Duodenal mucosa (tissue), 2 donors: ENCODE data around the gene TLE4.

Experiments
- H3K27ac ChIP-seq: one replicate; pipeline ENCODE4 v1.7.0; 2013; ENCODE audit warnings: low read depth, low read length
- H3K27me3 ChIP-seq, 2 donors: one replicate each; pipeline ENCODE4 v1.7.0; 2013; ENCODE audit warnings: low read length in 2 of 2, control low read depth in 1 of 2; ENCODE audit not compliant: insufficient read depth in 2 of 2, control insufficient read depth in 1 of 2
- H3K36me3 ChIP-seq, 2 donors: one replicate each; pipeline ENCODE4 v1.7.0; 2013; ENCODE audit warnings: low read length in 2 of 2, control low read depth in 1 of 2; ENCODE audit not compliant: insufficient read depth in 2 of 2, control insufficient read depth in 1 of 2
- H3K4me1 ChIP-seq, 2 donors: one replicate each; pipeline ENCODE4 v1.7.0; 2013; ENCODE audit warnings: low read length in 2 of 2, control low read depth in 1 of 2; ENCODE audit not compliant: insufficient read depth in 2 of 2, control insufficient read depth in 1 of 2
- H3K4me3 ChIP-seq, 2 donors: one replicate each; pipeline ENCODE4 v1.7.0; 2013; ENCODE audit warnings: low read length in 2 of 2, low read depth in 1 of 2
- H3K9ac ChIP-seq, 2 donors: one replicate each; pipeline ENCODE4 v1.7.0; 2013; ENCODE audit warnings: low read length in 2 of 2, low read depth in 1 of 2
- H3K9me3 ChIP-seq, 2 donors: one replicate each; pipeline ENCODE4 v1.7.0; 2013; ENCODE audit warnings: low read length in 2 of 2, control low read depth in 1 of 2; ENCODE audit not compliant: control insufficient read depth in 1 of 2

TLE4 gene

DNA sequence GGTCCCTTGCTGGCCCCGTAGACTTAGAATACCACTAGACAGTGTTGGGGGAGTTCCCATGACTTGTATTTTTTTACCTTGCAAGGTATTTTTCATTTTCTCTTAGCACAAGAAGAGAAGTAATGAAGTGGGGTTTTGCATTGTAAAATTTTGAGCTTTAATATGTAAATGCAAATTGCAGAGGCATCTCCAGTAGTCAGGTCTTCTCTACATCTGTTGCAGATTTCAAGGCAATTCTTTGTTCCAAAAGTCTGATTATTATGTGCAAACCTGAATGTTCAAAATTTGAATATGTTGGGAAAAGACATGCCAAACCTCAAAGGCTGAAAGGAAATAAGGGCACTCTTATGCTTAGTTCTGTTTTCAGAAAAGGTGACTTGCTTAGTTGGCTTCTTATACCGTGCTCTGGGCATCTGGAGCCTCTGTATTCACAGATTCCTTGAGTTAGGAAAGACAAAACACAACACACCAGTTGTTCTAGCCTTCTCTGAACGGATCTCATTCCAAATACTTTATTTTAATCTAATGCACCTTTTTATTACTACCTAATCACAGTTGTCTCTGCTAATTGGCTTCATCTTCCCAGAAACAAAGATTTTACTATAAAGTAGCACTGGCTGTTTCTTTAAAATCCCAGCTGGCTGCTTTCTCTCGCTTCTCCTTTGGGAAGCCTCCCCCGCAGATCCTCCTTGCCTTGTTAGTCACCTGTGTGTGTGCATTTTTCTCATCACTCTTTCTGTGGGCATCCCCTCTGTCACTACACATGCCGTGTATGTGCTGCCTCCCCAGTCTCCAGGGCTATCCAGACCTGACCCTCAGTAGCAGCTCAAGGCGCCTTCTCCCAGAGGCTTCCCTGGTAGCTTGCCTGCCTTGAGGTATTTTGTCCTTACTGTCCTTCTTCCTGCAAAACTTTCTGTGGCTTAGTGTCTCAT lies 138.2 kb downstream of the TLE4 start:
- Histone ChIP-seq H3K36me3 (peaks cover 13 to 50% of the 10 kb centered on the region in 2 donors), H3K9me3 (no peaks in the 10 kb centered on the region), H3K9ac (no peak overlapping the region), H3K4me1 (no peaks in the 10 kb centered on the region), H3K27ac (no peak overlapping the region), H3K4me3 (no peak overlapping the region), H3K27me3 (no peaks in the 10 kb centered on the region)

DNA sequence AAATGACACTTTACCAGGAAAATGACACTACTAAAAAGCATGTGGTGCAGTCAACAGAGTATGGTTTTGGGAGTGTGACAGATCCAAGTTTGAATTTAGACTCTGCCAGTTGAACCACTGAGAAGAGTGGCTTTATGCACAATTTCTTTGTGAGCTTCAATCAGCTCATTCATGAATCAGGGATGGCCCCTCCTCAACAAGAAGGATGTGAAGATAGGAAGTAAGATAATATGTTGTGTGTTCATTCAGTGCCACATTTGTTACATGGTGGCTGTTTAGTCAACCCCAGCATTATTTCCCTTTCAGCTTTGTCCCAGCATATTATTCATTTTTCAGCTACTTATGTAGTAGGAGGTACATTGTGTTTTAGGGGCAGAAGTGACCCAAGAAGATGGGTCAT lies 140.1 kb downstream of the TLE4 start:
- no peaks in the 10 kb centered on the region for H3K27me3 ChIP-seq
- no peak overlapping the region for H3K9ac ChIP-seq
- no peaks in the 10 kb centered on the region for H3K9me3 ChIP-seq
- H3K4me3 ChIP-seq, result no peak overlapping the region
- H3K4me1 ChIP-seq, result no peaks in the 10 kb centered on the region
- no peak overlapping the region for H3K27ac ChIP-seq
- peaks cover 19 to 47% of the 10 kb centered on the region in 2 donors for H3K36me3 ChIP-seq

- Histone ChIP-seq H3K4me3 (no peak overlapping the region), H3K27me3 (no peaks in the 10 kb centered on the region), H3K9ac (no peak overlapping the region), H3K27ac (no peak overlapping the region), H3K9me3 (no peaks in the 10 kb centered on the region), H3K36me3 (peaks cover 36 to 71% of the 10 kb centered on the region in 2 donors), H3K4me1 (no peaks in the 10 kb centered on the region)
Measured at GRCh38 chr9:79719021-79719420, 147.3 kb downstream of the TLE4 start.

DNA sequence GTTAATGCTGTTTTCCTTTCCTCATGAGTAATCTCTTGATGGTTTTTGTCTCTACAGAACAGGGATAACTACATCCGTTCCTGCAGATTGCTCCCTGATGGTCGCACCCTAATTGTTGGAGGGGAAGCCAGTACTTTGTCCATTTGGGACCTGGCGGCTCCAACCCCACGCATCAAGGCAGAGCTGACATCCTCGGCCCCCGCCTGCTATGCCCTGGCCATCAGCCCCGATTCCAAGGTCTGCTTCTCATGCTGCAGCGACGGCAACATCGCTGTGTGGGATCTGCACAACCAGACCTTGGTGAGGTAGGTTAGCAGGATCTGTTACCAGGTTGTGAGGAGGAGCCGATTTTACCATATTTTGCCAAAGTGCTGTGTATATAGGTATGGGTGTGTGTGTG lies 148.2 kb downstream of the TLE4 start:
- Histone ChIP-seq H3K4me1 (no peaks in the 10 kb centered on the region), H3K9ac (no peak overlapping the region), H3K27ac (no peak overlapping the region), H3K36me3 (peaks cover 36 to 75% of the 10 kb centered on the region in 2 donors), H3K27me3 (no peaks in the 10 kb centered on the region), H3K4me3 (no peak overlapping the region), H3K9me3 (no peaks in the 10 kb centered on the region)

DNA sequence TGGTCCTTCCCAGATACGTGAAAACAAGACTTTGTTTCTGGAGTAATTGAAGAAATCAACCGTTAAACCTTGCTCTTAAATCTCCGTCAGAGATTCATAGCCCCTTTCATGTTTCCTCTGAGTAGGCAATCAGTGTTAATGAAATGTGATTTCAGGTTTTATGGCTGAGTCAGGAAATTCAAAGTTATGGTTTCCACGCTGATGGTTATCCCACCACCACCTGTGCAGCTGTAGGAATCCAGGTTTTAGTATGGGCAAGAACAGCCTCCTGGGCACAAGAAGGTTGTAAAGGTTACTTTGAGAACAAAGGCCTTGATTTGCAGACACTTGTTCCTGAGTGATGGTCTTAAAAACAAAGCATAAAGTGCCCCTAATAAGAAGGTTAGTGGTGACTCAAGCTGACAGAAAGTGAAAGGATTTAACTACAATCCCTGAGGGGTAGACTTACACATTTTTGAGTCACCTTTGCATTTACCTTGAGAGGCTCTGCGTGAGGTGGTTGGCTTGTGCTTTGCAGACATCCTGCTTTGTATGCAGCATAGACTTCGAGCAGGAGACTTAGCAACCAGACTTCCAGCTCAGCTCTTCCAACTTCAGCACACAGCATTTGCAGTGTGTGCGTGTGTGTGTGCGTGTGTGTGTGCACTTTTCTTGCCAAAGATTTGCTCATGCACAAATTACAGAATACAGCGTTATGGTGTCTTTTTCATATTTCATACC lies 159.6 kb downstream of the TLE4 start:
- no peaks in the 10 kb centered on the region for H3K4me1 ChIP-seq
- H3K9me3 ChIP-seq, result no peaks in the 10 kb centered on the region
- no peak overlapping the region for H3K4me3 ChIP-seq
- H3K36me3 ChIP-seq, result no peaks in the 10 kb centered on the region
- H3K27ac ChIP-seq, result no peak overlapping the region
- no peaks in the 10 kb centered on the region for H3K27me3 ChIP-seq
- no peak overlapping the region for H3K9ac ChIP-seq

DNA sequence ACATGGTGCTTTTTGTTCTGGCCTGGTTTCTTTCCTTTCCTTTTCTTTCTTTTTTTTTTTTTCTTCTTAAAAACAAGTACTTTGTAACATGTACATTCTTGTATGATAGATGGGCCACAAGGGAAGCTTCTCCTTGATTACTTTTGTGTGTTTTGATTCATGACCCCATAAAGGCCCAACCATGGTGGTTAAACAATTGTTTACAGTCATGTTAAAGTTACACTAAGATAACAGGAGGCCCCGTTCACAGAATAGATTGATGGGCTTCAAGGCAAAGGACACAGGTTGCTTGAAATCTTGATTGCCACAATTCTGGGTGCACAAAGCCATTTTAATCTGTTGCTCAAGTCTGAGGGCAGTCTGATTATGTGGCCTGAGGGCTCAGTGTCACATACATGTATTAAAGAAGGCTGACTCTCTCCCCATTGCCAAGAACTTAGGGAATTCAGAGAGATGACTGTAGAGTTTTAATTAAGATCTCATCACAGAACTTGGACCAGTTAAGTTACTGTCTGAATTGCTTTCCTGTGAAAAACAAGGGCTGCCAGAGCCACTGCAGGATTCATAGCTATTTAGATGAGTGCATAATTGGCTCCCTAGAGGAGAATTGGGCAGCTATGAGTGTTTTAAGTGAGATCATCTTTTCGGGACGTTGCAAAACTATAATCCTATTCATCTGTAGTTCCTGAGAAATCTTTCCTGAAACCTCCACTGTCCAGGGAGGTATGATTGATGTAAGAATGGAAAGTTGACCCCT lies 163.4 kb downstream of the TLE4 start:
- Histone ChIP-seq H3K9me3 (no peaks in the 10 kb centered on the region), H3K9ac (no peak overlapping the region)

DNA sequence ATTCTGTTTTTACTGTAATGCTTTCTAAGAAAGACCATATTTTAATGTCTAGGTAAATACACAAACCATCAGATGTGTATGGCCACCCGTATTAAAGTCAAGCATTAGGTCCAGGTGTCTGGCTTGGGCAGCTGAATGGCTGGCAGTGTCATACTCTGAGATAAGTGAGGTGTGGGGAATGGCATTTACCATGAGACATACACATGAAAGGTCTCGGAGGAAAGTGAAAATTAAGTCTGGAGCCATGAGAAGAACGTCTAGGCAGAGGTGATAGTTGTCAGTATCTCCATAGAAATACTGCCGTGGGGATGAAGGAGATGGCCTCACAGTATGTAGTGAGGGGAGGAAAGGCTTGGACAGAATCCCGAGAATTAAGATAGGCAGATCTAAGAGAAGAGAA lies 164.3 kb downstream of the TLE4 start:
- Histone ChIP-seq H3K27ac (no peak overlapping the region), H3K9me3 (no peaks in the 10 kb centered on the region), H3K27me3 (no peaks in the 10 kb centered on the region), H3K4me3 (no peak overlapping the region), H3K36me3 (no peaks in the 10 kb centered on the region), H3K4me1 (no peaks in the 10 kb centered on the region), H3K9ac (no peak overlapping the region)

More for the DNA sequence above, 163.4 kb downstream of the TLE4 start:
- no peaks in the 10 kb centered on the region for H3K27me3 ChIP-seq
- no peak overlapping the region for H3K4me3 ChIP-seq
- no peaks in the 10 kb centered on the region for H3K4me1 ChIP-seq
- H3K36me3 ChIP-seq, result no peaks in the 10 kb centered on the region
- H3K27ac ChIP-seq, result no peak overlapping the region

GRCh38 chr9:79741381-79741780 lies 169.6 kb downstream of the TLE4 start:
- Histone ChIP-seq H3K9me3 (no peaks in the 10 kb centered on the region), H3K27me3 (no peaks in the 10 kb centered on the region), H3K36me3 (no peaks in the 10 kb centered on the region), H3K4me1 (no peaks in the 10 kb centered on the region), H3K9ac (no peak overlapping the region), H3K27ac (no peak overlapping the region), H3K4me3 (no peak overlapping the region)

DNA sequence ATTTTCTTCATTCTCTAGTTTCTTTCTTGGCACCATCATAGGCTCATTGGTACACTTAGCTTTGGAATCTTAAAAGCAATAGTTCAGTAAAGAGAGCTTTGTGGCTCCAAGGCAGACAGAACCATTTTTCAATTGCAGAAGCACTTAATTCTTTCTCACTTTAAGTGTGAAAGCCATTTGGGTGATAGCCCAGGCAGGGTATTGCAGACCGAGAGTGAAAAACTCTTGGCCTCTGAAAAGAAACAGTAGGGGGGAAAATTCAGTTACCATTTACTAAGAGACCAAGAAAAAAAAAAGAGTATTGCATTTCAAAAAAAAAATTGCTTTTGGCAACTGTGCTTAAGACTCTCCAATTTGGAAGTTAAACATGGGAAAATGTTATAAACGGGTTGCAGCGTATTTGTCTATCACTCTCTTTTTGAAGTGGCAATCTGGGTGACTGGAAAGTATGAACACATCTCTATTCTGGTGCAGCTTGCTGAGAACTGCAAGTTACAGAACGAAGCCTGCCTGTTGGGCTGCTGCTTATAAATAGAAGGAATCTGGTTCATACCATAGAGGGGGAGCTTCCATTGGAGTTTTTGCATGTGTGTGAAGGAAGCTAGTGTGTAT lies 170.5 kb downstream of the TLE4 start:
- H3K27me3 ChIP-seq, result no peaks in the 10 kb centered on the region
- H3K36me3 ChIP-seq, result no peaks in the 10 kb centered on the region
- no peaks in the 10 kb centered on the region for H3K9me3 ChIP-seq
- no peak overlapping the region for H3K9ac ChIP-seq
- H3K4me1 ChIP-seq, result no peaks in the 10 kb centered on the region
- H3K4me3 ChIP-seq, result no peak overlapping the region
- H3K27ac ChIP-seq, result no peak overlapping the region
